OCI-LY1 (cell line): ENCODE measurements around the gene GPR143.

Source experiments
- EZH2 ChIP-seq: fragments of 200-600 bp; sonication (generic), shearing (Covaris generic); IDR thresholded peaks from 2 replicates; pipeline ENCODE4 v1.8.0; 2017; ENCODE audit warnings: borderline replicate concordance, mixed run types, mild to moderate bottlenecking, antibody characterized with exemption, low read length, moderate library complexity, mixed read lengths
- TF ChIP-seq, protein P1 (sequence below): fragments of 200-600 bp; sonication (generic), shearing (Covaris generic); IDR thresholded peaks from 2 replicates; pipeline ENCODE4 v1.5.1; 2017; ENCODE audit warnings: mild to moderate bottlenecking, antibody characterized with exemption, low read length, moderate library complexity, mixed read lengths

DNA sequence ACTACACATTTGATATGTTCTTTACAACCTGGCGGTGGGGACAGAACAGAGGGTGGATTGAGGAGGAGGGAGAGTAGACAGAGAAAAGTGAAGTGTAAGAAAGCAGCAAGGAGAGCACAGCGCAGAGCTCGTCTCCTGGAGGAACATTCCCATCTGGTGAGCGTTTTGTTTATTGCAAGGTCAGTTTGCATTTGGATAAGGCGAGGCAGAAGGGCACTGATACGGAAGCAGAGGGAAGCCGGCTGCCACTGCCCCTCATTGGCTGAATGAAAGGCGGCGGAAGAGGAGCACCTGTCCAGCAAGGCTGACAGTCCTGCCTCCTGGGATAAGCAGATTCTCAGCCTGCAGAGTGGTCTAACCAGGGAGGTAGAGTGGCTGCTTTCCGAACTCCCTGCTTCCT is 83.2 kb downstream of the GPR143 start:
- TF ChIP-seq, protein P1, sequence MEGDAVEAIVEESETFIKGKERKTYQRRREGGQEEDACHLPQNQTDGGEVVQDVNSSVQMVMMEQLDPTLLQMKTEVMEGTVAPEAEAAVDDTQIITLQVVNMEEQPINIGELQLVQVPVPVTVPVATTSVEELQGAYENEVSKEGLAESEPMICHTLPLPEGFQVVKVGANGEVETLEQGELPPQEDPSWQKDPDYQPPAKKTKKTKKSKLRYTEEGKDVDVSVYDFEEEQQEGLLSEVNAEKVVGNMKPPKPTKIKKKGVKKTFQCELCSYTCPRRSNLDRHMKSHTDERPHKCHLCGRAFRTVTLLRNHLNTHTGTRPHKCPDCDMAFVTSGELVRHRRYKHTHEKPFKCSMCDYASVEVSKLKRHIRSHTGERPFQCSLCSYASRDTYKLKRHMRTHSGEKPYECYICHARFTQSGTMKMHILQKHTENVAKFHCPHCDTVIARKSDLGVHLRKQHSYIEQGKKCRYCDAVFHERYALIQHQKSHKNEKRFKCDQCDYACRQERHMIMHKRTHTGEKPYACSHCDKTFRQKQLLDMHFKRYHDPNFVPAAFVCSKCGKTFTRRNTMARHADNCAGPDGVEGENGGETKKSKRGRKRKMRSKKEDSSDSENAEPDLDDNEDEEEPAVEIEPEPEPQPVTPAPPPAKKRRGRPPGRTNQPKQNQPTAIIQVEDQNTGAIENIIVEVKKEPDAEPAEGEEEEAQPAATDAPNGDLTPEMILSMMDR, result no peak
- no peak for TF ChIP-seq EZH2
